ENCODE data around the gene KRT80. TPM values are rescaled to one million over a fixed set of nuclear protein-coding genes. Genes with fewer than 3 reads are reported as not detected.

Gene KRT80
- total RNA-seq, 2 experiments from 2014 or later, result not detected

GRCh38 chr12:52180971-52181628 lies 10.7 kb downstream of the KRT80 start:
- DNase-seq, result no peak
- no peak for ATAC-seq
- Mint-ChIP-seq H3K36me3 (ENCODE audit: low read depth) (no peaks in the 10 kb centered on the region), H3K27me3 (no peaks in the 10 kb centered on the region), H3K27ac (no peak overlapping the region), H3K4me3 (no peak overlapping the region), H3K9me3 (ENCODE audit: low read depth) (no peaks in the 10 kb centered on the region), H3K4me1 (no peaks in the 10 kb centered on the region)
- ChIA-PET CTCF (interaction anchor here (0.8 to 1.2 kb wide), 2 partner anchors 9 to 98 kb away, joined by 3 to 4 read pairs; no protein-coding TSS in a partner anchor), POLR2A (no interaction called here)
- intact Hi-C loops (cut with DNase I, micrococcal nuclease), result no loop called here

GRCh38 chr12:52179396-52179973 lies 12.3 kb downstream of the KRT80 start:
- H3K27ac Mint-ChIP-seq, result no peak overlapping the region
- H3K9me3 Mint-ChIP-seq (ENCODE audit: low read depth), result no peaks in the 10 kb centered on the region
- DNase-seq (no peak), ATAC-seq (no peak)
- H3K27me3 Mint-ChIP-seq, result no peaks in the 10 kb centered on the region
- no peaks in the 10 kb centered on the region for H3K4me1 Mint-ChIP-seq
- ChIA-PET CTCF (interaction anchor here (0.6 to 1.1 kb wide), 2 partner anchors 23 to 100 kb away, joined by 3 to 4 read pairs; no protein-coding TSS in a partner anchor), POLR2A (interaction anchor here (0.6 kb wide), 1 partner anchor 17 kb away, joined by 3 read pairs; no protein-coding TSS in a partner anchor)
- intact Hi-C loops (cut with DNase I, micrococcal nuclease), result no loop called here
- H3K36me3 Mint-ChIP-seq (ENCODE audit: low read depth), result no peaks in the 10 kb centered on the region
- no peak overlapping the region for H3K4me3 Mint-ChIP-seq

- no peaks in the 10 kb centered on the region for H3K27me3 Mint-ChIP-seq
- no peak overlapping the region for H3K27ac Mint-ChIP-seq
- CTCF ChIA-PET, result interaction anchor here (0.6 to 1.1 kb wide), 2 partner anchors 23 to 99 kb away, joined by 3 to 4 read pairs; no protein-coding TSS in a partner anchor
- ATAC-seq, result no peak
- no peak overlapping the region for H3K4me3 Mint-ChIP-seq
- DNase-seq, result no peak
- H3K9me3 Mint-ChIP-seq (ENCODE audit: low read depth), result no peaks in the 10 kb centered on the region
- POLR2A ChIA-PET, result no interaction called here
- intact Hi-C loops (cut with DNase I, micrococcal nuclease), result no loop called here
- H3K4me1 Mint-ChIP-seq, result no peaks in the 10 kb centered on the region
- no peaks in the 10 kb centered on the region for H3K36me3 Mint-ChIP-seq (ENCODE audit: low read depth)
Observed at GRCh38 chr12:52178984-52179383, 12.8 kb downstream of the KRT80 start.

GRCh38 chr12:52178443-52178842 lies 13.4 kb downstream of the KRT80 start:
- Mint-ChIP-seq H3K4me1 (no peaks in the 10 kb centered on the region), H3K36me3 (ENCODE audit: low read depth) (no peaks in the 10 kb centered on the region), H3K4me3 (no peak overlapping the region), H3K27ac (no peak overlapping the region), H3K9me3 (ENCODE audit: low read depth) (no peaks in the 10 kb centered on the region), H3K27me3 (no peaks in the 10 kb centered on the region)
- ATAC-seq (no peak), DNase-seq (no peak)
- ChIA-PET POLR2A (no interaction called here), CTCF (no interaction called here)
- intact Hi-C loops (cut with DNase I, micrococcal nuclease), result no loop called here

- Mint-ChIP-seq H3K9me3 (ENCODE audit: low read depth) (no peaks in the 10 kb centered on the region), H3K36me3 (ENCODE audit: low read depth) (no peaks in the 10 kb centered on the region), H3K4me3 (no peak overlapping the region), H3K27ac (no peak overlapping the region), H3K4me1 (no peaks in the 10 kb centered on the region), H3K27me3 (no peaks in the 10 kb centered on the region)
- no peak for ATAC-seq
- CTCF ChIA-PET, result interaction anchor here (1.0 to 1.2 kb wide), 2 partner anchors 54 to 68 kb away, joined by 3 to 4 read pairs; no protein-coding TSS in a partner anchor
- intact Hi-C loops (cut with DNase I, micrococcal nuclease), result no loop called here
- DNase-seq, result no peak
- POLR2A ChIA-PET, result no interaction called here
Observed at GRCh38 chr12:52175371-52176350, 16.2 kb downstream of the KRT80 start.

GRCh38 chr12:52173526-52173925 lies 18.3 kb downstream of the KRT80 start:
- H3K27ac Mint-ChIP-seq, result no peak overlapping the region
- H3K36me3 Mint-ChIP-seq (ENCODE audit: low read depth), result no peaks in the 10 kb centered on the region
- no peak overlapping the region for H3K4me3 Mint-ChIP-seq
- POLR2A ChIA-PET, result no interaction called here
- intact Hi-C loops (cut with DNase I, micrococcal nuclease), result no loop called here
- ATAC-seq (no peak), DNase-seq (no peak)
- no peaks in the 10 kb centered on the region for H3K4me1 Mint-ChIP-seq
- H3K9me3 Mint-ChIP-seq (ENCODE audit: low read depth), result no peaks in the 10 kb centered on the region
- H3K27me3 Mint-ChIP-seq, result no peaks in the 10 kb centered on the region
- CTCF ChIA-PET, result interaction anchor here (0.6 to 1.2 kb wide), 2 partner anchors 19 to 40 kb away, joined by 3 read pairs; no protein-coding TSS in a partner anchor

- intact Hi-C loops (cut with DNase I, micrococcal nuclease), result no loop called here
- Mint-ChIP-seq H3K27ac (no peak overlapping the region), H3K4me1 (no peaks in the 10 kb centered on the region), H3K4me3 (no peak overlapping the region), H3K36me3 (ENCODE audit: low read depth) (no peaks in the 10 kb centered on the region), H3K27me3 (no peaks in the 10 kb centered on the region), H3K9me3 (ENCODE audit: low read depth) (no peaks in the 10 kb centered on the region)
- POLR2A ChIA-PET, result no interaction called here
- ATAC-seq, result no peak
- no peak for DNase-seq
- CTCF ChIA-PET, result interaction anchor here (0.6 to 1.4 kb wide), 3 partner anchors 12 to 49 kb away, joined by 3 to 5 read pairs (median 3); no protein-coding TSS in a partner anchor
Observed at GRCh38 chr12:52172956-52173355, 18.9 kb downstream of the KRT80 start.

GRCh38 chr12:52171950-52172512 lies 19.8 kb downstream of the KRT80 start:
- intact Hi-C loops (cut with DNase I, micrococcal nuclease), result no loop called here
- ChIA-PET CTCF (interaction anchor here (0.6 to 1.5 kb wide), 6 partner anchors 10 to 155 kb away, joined by 3 to 5 read pairs (median 4); no protein-coding TSS in a partner anchor), POLR2A (interaction anchor here (0.6 kb wide), 1 partner anchor 1096 kb away, joined by 4 read pairs; the partner anchor contains the start of gene ESPL1)
- peak; percentile 43 for ATAC-seq
- Mint-ChIP-seq H3K4me1 (no peaks in the 10 kb centered on the region), H3K4me3 (no peak overlapping the region), H3K9me3 (ENCODE audit: low read depth) (no peaks in the 10 kb centered on the region), H3K27me3 (no peaks in the 10 kb centered on the region), H3K27ac (no peak overlapping the region), H3K36me3 (ENCODE audit: low read depth) (no peaks in the 10 kb centered on the region)
- DNase-seq, result peak; percentile 62

- Mint-ChIP-seq H3K27ac (no peak overlapping the region), H3K4me3 (no peak overlapping the region), H3K9me3 (ENCODE audit: low read depth) (no peaks in the 10 kb centered on the region), H3K27me3 (no peaks in the 10 kb centered on the region), H3K4me1 (no peaks in the 10 kb centered on the region), H3K36me3 (ENCODE audit: low read depth) (no peaks in the 10 kb centered on the region)
- DNase-seq, result no peak
- ChIA-PET POLR2A (no interaction called here), CTCF (interaction anchor here (0.8 to 1.5 kb wide), 4 partner anchors 11 to 157 kb away, joined by 3 to 4 read pairs (median 4); no protein-coding TSS in a partner anchor)
- intact Hi-C loops (cut with DNase I, micrococcal nuclease), result no loop called here
- ATAC-seq, result no peak
Observed at GRCh38 chr12:52170827-52171226, 21.0 kb downstream of the KRT80 start.

- POLR2A ChIA-PET, result no interaction called here
- no peak for ATAC-seq
- no peaks in the 10 kb centered on the region for H3K27me3 Mint-ChIP-seq
- DNase-seq, result no peak
- H3K9me3 Mint-ChIP-seq (ENCODE audit: low read depth), result no peaks in the 10 kb centered on the region
- H3K36me3 Mint-ChIP-seq (ENCODE audit: low read depth), result no peaks in the 10 kb centered on the region
- no peaks in the 10 kb centered on the region for H3K4me1 Mint-ChIP-seq
- H3K4me3 Mint-ChIP-seq, result no peak overlapping the region
- H3K27ac Mint-ChIP-seq, result no peak overlapping the region
- intact Hi-C loops (cut with DNase I, micrococcal nuclease), result no loop called here
- CTCF ChIA-PET, result interaction anchor here (0.8 to 0.9 kb wide), 3 partner anchors 7 to 109 kb away, joined by 3 to 4 read pairs (median 3); no protein-coding TSS in a partner anchor
Observed at GRCh38 chr12:52169886-52170285, 21.9 kb downstream of the KRT80 start.

All from activated CD4-positive, alpha-beta T cell treated with anti-CD3 and anti-CD28 coated beads for 36 hours (primary cell).